AG09309 (cell line): Measurements from ENCODE around the gene IDH2.

Experiments
- DNase-seq: peaks from one replicate; pipeline ENCODE4 v3.0.0-alpha.2; 2010; ENCODE audit warnings: low read depth
- H3K4me3 ChIP-seq: 2 replicates; pipeline ENCODE4 v1.5.1; 2011; ENCODE audit warnings: mild to moderate bottlenecking, low read depth, low read length, moderate library complexity; ENCODE audit not compliant: control insufficient read depth
- TF ChIP-seq, protein P1 (sequence below): IDR thresholded peaks from 2 replicates; pipeline ENCODE4 v1.5.1; 2011; ENCODE audit warnings: mild to moderate bottlenecking, low read depth, low read length, inconsistent platforms; ENCODE audit not compliant: insufficient read depth, control insufficient read depth; ENCODE audit errors: missing control alignments

The IDH2 gene

DNA sequence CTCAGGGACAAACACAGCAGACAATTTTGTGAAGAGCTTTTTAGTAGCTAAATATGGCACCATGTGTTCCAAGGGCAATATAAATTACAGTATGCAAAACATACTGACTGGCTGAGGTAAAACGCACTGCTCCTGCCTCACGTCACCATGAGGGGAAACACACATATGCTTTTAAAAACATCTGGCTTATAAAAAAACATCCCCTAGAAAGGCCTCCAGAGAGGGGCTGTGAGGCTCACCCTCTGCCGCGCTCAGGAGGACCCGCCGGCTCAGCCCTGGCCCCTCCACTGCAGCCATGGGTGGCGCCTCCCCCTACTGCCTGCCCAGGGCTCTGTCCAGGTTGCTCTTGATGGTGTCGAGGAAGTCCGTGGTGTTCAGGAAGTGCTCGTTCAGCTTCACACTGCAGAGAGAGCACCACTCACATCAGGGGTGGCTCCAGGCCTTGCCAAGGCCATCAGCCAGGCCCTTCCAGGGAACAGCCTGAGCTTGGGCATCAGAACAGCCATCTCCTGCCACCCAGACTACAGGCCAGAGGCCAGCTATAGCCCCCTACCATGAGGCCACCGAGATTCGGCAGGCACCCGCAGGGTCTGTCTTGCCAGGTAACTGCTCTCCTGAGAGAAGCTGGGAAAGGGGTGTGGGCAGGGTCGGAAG lies 18.2 kb downstream of the IDH2 start:
- TF ChIP-seq, protein P1, sequence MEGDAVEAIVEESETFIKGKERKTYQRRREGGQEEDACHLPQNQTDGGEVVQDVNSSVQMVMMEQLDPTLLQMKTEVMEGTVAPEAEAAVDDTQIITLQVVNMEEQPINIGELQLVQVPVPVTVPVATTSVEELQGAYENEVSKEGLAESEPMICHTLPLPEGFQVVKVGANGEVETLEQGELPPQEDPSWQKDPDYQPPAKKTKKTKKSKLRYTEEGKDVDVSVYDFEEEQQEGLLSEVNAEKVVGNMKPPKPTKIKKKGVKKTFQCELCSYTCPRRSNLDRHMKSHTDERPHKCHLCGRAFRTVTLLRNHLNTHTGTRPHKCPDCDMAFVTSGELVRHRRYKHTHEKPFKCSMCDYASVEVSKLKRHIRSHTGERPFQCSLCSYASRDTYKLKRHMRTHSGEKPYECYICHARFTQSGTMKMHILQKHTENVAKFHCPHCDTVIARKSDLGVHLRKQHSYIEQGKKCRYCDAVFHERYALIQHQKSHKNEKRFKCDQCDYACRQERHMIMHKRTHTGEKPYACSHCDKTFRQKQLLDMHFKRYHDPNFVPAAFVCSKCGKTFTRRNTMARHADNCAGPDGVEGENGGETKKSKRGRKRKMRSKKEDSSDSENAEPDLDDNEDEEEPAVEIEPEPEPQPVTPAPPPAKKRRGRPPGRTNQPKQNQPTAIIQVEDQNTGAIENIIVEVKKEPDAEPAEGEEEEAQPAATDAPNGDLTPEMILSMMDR = no peak
- no peak overlapping the region for H3K4me3 ChIP-seq
- DNase-seq = no peak

DNA sequence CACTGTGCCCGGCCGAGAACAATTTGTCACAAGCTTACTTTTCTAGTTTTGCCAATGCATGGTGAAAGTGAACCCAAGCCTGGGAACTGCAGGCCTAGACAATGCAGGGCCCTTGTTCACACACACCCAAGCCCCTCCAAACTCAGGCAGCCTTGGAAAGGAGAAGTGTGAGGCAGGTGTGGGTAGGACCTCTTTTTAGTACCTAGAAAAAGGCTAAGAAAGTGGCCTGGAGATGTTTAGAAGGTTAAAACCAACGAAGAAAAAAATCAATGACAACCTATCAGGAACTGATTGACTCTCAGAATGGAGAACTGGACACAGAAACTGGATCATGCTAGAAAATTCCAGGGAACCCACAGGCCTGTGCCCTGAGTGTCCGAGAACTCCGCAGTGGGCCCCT lies 18.8 kb downstream of the IDH2 start:
- no peak overlapping the region for H3K4me3 ChIP-seq
- DNase-seq = no peak
- TF ChIP-seq, protein P1 = no peak

DNA sequence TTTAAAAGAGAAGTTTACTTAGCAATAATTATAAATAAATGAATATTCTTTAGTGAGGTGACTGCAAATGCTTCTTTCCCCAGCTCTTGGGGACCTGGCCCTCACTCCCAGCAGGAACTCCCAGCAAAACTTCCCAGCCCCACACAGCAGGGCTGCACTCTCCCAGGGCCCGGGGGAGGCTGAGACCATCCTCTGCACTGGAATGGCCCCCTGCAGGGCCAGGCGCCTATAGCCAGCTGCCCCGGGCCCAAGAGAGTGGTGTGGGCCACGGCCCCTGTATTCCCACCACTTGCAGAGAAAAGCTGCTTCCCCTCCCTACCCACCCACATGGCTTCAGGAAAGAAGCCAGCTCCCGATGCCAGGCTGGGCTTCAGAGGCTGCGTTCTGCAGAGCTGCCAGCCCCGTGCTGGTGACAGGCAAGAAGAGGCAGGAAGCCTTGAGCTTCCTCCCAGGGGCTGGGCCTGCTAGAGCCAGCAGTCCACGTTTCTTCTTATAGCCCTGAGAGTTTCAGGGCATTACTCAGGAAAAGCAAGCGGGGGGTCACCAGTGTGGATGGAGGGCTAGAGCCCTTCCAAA lies 20.0 kb downstream of the IDH2 start:
- TF ChIP-seq, protein P1 = no peak
- no peak for DNase-seq
- H3K4me3 ChIP-seq = no peak overlapping the region

DNA sequence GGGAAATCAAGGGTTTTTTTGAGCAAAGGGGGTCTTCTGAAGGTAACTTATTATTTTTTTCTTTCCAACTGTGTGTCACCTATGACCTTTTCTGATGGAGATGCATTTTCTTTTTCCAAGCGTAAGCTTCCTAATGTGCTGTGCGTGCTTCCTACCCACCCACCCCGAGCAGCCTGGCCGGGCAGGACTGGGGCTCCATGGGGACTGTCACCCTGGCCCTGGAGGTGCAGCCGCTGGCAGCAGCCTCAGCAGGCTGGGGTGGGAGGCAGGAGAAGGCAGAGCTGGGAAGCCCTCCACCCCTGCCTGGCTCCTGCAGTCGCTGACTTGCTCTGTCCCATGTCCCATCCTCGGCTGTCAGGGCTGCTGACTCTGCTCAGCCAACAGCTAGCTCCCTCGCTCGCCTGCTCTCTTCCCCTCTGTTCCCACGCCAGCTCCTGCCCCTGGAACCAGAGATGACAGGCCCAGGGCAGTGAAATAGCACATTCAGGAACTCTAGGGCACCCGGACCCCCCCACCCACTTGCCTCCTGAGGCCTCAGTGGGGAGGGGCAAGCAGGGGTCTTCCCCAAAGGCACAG lies 21.4 kb downstream of the IDH2 start:
- no peak for DNase-seq
- no peak overlapping the region for H3K4me3 ChIP-seq
- TF ChIP-seq, protein P1 = no peak

DNA sequence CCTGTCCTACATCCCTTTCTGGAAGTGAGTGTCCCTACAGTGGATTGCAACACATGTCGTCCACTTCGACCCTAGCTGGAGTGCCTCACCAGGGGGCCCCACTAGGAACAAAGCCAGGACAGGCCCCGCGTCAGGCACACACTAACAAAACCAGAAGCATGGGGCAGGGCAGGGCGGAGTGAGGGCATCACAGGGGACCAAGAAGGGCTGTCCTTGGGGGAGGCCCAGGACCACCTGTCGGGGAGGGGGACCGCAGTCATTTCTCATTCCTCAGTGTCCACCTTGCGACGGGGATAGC lies 21.9 kb downstream of the IDH2 start:
- no peak overlapping the region for H3K4me3 ChIP-seq
- DNase-seq = no peak
- TF ChIP-seq, protein P1 = no peak

DNA sequence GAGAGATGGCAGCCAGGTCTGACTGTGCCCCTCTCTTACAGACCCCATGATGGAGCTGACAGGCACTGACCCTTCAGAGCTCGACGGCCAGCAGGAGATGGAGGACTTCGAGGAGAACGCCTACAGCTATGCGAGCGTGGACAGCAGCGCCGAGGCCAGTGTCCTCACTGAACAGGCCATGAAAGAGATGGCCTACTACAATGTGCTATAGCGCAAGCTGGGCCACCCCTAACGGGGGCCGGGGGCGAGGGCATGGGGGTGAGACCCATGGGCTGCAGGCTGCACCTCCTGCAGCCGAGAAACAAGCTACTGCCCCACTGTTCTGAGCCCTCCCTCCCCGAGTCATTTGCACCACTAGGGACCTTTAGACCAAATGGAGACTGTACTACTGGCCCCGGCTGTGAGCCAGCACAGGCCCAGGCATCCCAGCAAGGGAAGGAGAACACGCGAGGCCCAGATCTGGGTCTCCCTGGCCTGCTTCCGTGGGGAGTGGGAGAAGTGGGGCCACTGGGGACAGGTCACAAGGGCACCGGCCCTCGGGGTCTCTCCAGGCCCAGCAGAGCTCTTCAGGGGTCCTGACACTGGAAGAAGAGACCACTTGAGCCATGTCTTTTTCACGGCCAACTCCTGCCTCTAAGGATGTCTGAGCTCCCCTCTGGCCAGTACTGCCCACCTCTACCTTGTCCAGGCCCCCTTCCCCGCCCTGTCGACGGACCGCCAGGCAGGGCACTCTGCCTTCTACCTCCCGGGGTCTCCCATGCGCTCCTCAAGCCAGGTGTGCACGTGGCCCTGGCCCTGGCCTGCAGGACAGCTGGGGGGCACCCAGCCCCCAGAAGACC lies 22.4 kb downstream of the IDH2 start:
- TF ChIP-seq, protein P1 = no peak
- no peak overlapping the region for H3K4me3 ChIP-seq
- no peak for DNase-seq
